ENCODE data around the gene MRPL48.

DNA sequence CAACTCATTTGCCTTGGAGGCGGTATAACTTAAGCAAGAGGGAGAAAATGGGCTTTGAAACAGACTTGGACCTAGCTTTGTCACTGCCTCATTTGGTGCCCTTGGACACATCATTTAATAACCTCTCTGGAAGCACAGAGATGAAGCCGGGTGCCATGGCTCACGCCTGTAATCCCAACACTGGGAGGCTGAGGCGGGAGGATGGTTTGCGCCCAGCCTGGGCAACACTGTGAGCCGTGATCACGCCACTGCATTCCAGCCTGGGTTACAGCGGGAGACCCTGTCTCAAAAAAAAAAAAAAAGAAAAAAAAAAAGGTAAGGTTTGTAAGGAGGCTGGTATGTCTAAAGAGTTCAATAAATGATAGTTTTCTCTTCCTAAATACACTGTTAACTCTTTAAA lies 88.2 kb downstream of the MRPL48 start:
- no peak for TF ChIP-seq POLR2A (IDR thresholded peaks at IDR 0.05)
- TF ChIP-seq, protein P1, sequence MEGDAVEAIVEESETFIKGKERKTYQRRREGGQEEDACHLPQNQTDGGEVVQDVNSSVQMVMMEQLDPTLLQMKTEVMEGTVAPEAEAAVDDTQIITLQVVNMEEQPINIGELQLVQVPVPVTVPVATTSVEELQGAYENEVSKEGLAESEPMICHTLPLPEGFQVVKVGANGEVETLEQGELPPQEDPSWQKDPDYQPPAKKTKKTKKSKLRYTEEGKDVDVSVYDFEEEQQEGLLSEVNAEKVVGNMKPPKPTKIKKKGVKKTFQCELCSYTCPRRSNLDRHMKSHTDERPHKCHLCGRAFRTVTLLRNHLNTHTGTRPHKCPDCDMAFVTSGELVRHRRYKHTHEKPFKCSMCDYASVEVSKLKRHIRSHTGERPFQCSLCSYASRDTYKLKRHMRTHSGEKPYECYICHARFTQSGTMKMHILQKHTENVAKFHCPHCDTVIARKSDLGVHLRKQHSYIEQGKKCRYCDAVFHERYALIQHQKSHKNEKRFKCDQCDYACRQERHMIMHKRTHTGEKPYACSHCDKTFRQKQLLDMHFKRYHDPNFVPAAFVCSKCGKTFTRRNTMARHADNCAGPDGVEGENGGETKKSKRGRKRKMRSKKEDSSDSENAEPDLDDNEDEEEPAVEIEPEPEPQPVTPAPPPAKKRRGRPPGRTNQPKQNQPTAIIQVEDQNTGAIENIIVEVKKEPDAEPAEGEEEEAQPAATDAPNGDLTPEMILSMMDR (IDR thresholded peaks at IDR 0.05), result no peak
